ENCODE results near the gene PDZK1.

Gene PDZK1

GRCh38 chr1:145692785-145693443 lies 14.3 kb downstream of the PDZK1 start:
- TF ChIP-seq GATA3 (IDR thresholded peaks at IDR 0.05; ENCODE audit: low read depth, low read length) (no peak), GATA2 (IDR thresholded peaks at IDR 0.05; ENCODE audit: low read depth, low read length) (no peak)

- TF ChIP-seq GATA2 (IDR thresholded peaks at IDR 0.05; ENCODE audit: low read depth, low read length) (no peak), GATA3 (IDR thresholded peaks at IDR 0.05; ENCODE audit: low read depth, low read length) (no peak)
These were observed 16.3 kb downstream of the PDZK1 start for GRCh38 chr1:145690587-145691558.

GRCh38 chr1:145689922-145690321 lies 17.2 kb downstream of the PDZK1 start:
- TF ChIP-seq GATA2 (IDR thresholded peaks at IDR 0.05; ENCODE audit: low read depth, low read length) (no peak), GATA3 (IDR thresholded peaks at IDR 0.05; ENCODE audit: low read depth, low read length) (no peak)

- TF ChIP-seq GATA2 (IDR thresholded peaks at IDR 0.05; ENCODE audit: low read depth, low read length) (no peak), GATA3 (IDR thresholded peaks at IDR 0.05; ENCODE audit: low read depth, low read length) (no peak)
These were observed 18.2 kb downstream of the PDZK1 start for GRCh38 chr1:145688924-145689323.

GRCh38 chr1:145688328-145688727 lies 18.8 kb downstream of the PDZK1 start:
- TF ChIP-seq GATA2 (IDR thresholded peaks at IDR 0.05; ENCODE audit: low read depth, low read length) (no peak), GATA3 (IDR thresholded peaks at IDR 0.05; ENCODE audit: low read depth, low read length) (no peak)
